ENCODE data around the gene BST1.

The BST1 gene

GRCh38 chr4:15779306-15779705 is 76.4 kb downstream of the BST1 start:
- FAIRE-seq: no peak
- TF ChIP-seq POU2F2 (IDR thresholded peaks at IDR 0.05; ENCODE audit: low read depth, low read length): no peak
- no peak for TF ChIP-seq PAX5 (IDR thresholded peaks at IDR 0.05; ENCODE audit: insufficient read depth, low read length, severe bottlenecking)
- TF ChIP-seq SPI1 (IDR thresholded peaks at IDR 0.05; ENCODE audit: low read depth, low read length): no peak
- no peak for TF ChIP-seq POLR2A (IDR thresholded peaks at IDR 0.05; ENCODE audit: low read depth, low read length)
- no peak for TF ChIP-seq TAF1 (IDR thresholded peaks at IDR 0.05; ENCODE audit: low read depth, low read length)
- TF ChIP-seq POLR2AphosphoS5 (IDR thresholded peaks at IDR 0.05; ENCODE audit: low read depth, low read length): no peak
- DNase-seq (ENCODE audit: insufficient read length, low spot score): no peak

GRCh38 chr4:15779809-15780208 is 76.9 kb downstream of the BST1 start:
- FAIRE-seq (no peak), DNase-seq (ENCODE audit: insufficient read length, low spot score) (no peak)
- TF ChIP-seq PAX5 (IDR thresholded peaks at IDR 0.05; ENCODE audit: insufficient read depth, low read length, severe bottlenecking) (no peak), POLR2A (IDR thresholded peaks at IDR 0.05; ENCODE audit: low read depth, low read length) (no peak), TAF1 (IDR thresholded peaks at IDR 0.05; ENCODE audit: low read depth, low read length) (no peak), POU2F2 (IDR thresholded peaks at IDR 0.05; ENCODE audit: low read depth, low read length) (no peak), SPI1 (IDR thresholded peaks at IDR 0.05; ENCODE audit: low read depth, low read length) (no peak), POLR2AphosphoS5 (IDR thresholded peaks at IDR 0.05; ENCODE audit: low read depth, low read length) (no peak)

- FAIRE-seq (peak; percentile 79), DNase-seq (ENCODE audit: insufficient read length, low spot score) (no peak)
- TF ChIP-seq PAX5 (IDR thresholded peaks at IDR 0.05; ENCODE audit: insufficient read depth, low read length, severe bottlenecking) (no peak), SPI1 (IDR thresholded peaks at IDR 0.05; ENCODE audit: low read depth, low read length) (0 out of 2 replicates have a peak, but pooled peaks have one; percentile 8), POLR2AphosphoS5 (IDR thresholded peaks at IDR 0.05; ENCODE audit: low read depth, low read length) (no peak)
These were observed 78.7 kb downstream of the BST1 start for GRCh38 chr4:15781427-15782095.

All from GM12891 (cell line).